AG09319 (cell line): Measurements from ENCODE around the gene ATP10D.

Experiments used
- DNase-seq: peaks from one replicate; pipeline ENCODE4 v3.0.0-alpha.2; 2010; ENCODE audit warnings: low read depth; ENCODE audit errors: extremely low read depth
- TF ChIP-seq, protein P1 (sequence below): IDR thresholded peaks from 2 replicates; pipeline ENCODE4 v1.5.1; 2011; ENCODE audit warnings: low read depth, mild to moderate bottlenecking, inconsistent platforms, low read length, moderate library complexity

The ATP10D gene

DNA sequence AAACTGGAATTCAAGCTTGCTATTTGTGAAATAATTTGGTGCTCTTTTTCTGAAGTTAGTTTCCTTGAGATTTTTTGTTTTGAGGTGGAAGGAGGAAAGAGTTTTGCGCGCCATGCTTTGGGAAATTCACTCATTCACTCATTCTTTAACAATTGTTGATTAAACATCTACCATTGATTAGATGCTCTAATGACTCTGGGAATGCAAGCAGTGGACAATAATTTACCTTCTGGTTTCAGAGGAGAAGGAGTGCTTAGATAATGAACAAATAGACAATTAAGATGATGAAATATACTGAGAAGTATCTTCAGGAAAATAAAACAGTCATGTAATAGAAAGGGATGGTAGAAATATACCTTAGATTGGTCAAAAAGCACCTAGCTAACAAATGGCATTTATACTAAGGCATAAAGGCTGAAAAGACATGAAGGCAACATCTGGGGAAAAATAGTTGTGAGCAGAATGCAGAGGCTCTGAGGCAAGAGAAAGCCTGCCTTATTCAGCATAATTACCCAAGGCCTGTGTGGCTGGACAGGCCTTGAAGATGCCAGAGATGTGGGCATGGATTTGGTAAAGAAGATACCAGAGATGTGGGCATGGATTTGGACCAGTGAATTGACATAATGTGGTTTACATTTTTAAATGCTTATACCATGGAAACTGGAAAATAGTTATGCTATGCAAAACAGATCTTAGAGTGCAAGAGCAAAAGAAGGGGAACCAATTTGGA is 18.9 kb upstream of the ATP10D start:
- no peak for DNase-seq
- TF ChIP-seq, protein P1, sequence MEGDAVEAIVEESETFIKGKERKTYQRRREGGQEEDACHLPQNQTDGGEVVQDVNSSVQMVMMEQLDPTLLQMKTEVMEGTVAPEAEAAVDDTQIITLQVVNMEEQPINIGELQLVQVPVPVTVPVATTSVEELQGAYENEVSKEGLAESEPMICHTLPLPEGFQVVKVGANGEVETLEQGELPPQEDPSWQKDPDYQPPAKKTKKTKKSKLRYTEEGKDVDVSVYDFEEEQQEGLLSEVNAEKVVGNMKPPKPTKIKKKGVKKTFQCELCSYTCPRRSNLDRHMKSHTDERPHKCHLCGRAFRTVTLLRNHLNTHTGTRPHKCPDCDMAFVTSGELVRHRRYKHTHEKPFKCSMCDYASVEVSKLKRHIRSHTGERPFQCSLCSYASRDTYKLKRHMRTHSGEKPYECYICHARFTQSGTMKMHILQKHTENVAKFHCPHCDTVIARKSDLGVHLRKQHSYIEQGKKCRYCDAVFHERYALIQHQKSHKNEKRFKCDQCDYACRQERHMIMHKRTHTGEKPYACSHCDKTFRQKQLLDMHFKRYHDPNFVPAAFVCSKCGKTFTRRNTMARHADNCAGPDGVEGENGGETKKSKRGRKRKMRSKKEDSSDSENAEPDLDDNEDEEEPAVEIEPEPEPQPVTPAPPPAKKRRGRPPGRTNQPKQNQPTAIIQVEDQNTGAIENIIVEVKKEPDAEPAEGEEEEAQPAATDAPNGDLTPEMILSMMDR: no peak

DNA sequence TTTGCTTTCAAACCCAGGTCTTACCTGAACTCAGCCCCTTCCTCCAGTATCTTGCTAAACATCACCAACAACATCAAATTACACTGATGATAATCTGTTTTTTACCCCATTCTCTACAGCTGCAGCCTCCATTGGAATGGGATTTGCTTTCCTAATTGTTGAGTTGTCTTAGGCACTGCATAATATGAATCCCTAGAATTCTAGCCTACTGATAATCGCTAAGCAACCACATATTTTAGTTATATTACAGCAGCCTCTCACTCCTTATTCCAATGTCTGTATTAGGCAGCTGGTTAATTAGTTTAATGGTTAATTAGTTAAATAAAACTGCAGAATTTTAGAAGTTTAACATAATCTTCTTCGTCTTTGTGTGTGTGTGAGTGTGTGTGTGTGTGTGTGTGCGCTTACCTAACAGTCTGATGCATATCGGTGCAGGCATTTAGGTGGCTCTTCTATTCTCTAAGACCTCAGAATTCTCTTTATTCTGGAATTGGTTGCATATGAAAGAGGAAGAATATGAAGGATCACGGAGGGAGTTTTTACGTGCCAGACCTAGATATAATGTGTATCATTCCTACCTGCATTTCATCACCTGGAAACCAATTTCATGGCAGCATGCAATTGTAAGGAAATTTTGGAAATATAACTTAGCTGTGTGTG is 16.2 kb upstream of the ATP10D start:
- TF ChIP-seq, protein P1: no peak
- DNase-seq: no peak

DNA sequence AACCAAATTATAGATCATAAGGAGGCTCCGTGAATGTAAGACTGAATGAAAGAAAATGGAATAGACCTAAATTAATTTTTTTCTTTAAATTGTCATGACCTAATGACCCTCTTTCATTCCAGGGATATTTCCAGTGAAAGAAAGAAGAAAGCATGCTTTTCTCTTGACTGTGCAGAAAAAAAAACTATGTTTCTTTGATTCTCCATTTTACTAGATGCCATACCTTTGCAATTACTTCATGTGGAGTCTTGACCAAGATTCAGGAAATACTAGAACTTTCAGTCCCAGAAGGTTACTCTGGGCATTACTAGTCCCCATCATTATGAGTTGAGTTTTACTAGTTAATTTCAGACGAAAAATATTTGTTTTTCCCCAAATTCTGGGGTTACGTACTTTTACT is 15.1 kb upstream of the ATP10D start:
- no peak for DNase-seq
- TF ChIP-seq, protein P1: no peak

DNA sequence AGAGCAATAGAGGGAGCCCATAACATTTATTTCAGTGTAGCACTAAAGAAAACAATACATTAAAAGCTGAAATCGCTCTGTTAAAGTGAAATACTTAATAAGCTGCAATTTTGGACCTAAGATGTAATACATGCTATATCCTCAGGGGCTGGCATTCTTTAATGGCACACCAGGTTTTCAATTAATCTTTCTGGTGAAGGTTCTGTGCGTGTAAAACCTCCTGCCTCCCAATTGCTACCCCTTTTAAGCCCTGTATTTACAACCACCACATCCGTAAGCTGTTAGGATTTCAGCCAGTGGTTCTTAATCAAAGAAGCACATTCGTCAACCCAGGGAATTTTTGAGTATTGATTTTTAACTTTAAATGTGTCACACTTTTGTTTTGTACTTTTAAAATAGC is 14.0 kb upstream of the ATP10D start:
- TF ChIP-seq, protein P1: no peak

DNA sequence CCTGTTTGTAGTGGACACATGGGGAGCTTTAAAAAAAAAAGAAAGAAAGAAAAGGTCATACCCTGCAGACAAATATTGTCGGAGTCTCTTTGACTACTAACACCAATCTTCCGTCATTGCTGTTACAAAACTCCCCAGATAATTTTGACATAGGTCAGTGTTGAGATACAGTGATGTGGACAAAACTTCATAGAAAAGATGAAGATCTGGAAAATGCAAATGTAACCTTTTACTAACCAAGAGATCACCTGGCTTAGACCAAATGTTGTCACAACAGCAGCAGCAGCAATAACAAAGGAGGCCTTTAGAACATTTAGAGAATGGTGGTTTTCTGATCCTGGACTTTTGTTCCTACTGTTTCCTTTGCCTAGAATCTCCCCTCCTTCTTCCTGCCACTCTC is 13.5 kb upstream of the ATP10D start:
- no peak for DNase-seq
- TF ChIP-seq, protein P1: no peak

More for the DNA sequence above, 14.0 kb upstream of the ATP10D start:
- no peak for DNase-seq

DNA sequence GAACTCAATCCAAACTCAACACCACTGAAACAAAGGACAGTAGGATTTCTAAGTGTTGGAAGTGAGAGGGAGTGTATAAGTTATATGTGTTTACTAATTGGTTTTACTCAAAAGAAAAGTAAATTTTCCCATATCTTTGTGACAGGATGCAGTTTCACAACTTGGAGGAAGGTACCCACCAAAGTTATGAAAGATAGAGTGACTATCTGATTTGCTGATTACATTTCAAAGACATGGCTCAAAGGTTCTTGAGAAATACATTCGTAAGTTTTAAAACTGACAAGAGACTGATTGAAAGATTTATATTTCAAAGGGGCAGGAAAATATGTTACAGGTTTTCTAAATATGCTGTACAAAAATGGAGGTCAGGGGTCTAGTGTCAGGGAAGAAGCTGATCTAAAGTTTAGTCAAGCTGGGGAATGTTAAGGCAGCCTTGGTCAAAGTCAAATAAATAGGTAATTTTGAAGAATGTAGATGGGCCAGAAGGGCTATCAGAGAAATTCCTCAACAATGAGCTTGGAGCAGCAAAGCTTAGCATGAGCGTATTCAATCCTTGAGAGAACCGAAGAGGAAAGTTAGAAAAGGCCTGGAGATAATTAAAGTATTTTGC is 11.8 kb upstream of the ATP10D start:
- no peak for DNase-seq
- TF ChIP-seq, protein P1: no peak

DNA sequence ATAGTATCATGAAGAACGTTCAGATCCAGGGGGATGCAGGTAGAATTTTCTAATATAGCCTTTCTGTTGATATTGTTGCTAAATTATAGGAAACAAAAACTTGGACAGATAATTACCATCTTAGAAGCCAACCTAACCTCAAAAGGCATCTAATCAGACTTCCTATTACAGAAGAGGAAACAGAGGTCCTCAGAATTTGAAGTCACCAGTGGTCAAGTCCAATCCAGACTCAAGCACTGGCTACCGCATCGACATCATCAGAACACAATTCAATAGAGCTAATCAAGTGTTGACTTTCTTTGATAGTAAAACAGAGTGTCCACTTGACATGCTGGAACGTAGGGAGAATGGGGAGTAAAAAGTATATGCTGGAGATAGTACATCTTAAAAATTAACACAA is 10.3 kb upstream of the ATP10D start:
- TF ChIP-seq, protein P1: no peak
- no peak for DNase-seq
